HCT116 (cell line): ENCODE results near the gene GNGT1. TPM values are rescaled to one million over a fixed set of nuclear protein-coding genes. Genes with fewer than 3 reads are reported as not detected.

Experiments
- ATAC-seq: fragments of 200-7000 bp; cut with Tn5 transposase; 2 replicates; pipeline ENCODE4 v1.9.1; 2020; ENCODE audit warnings: mild to moderate bottlenecking, moderate library complexity
- BruUV-seq: library from RNA; stranded (reverse); fragments of 400-500 nt; replicated peaks from 2 replicates; lab custom pipeline; 2021; lab: Mats Ljungman, UMichigan
- CTCF ChIA-PET: fragments of 300-600 bp; sonication (Branson Sonifier 250); formaldehyde crosslinking; loops from one replicate; lab custom pipeline; 2021; ENCODE audit warnings: antibody characterized with exemption; lab: Charles Lee
- POLR2A ChIA-PET: fragments of 300-600, 350-600 bp; sonication (Branson Sonifier 250); formaldehyde crosslinking; loops from one replicate; lab custom pipeline; 2021; ENCODE audit warnings: antibody characterized with exemption; lab: Charles Lee
- RAD21 ChIA-PET, 2 experiments: fragments of 300-600 bp; sonication (Branson Sonifier 250); formaldehyde crosslinking; loops; one replicate each; lab custom pipeline; 2023; ENCODE audit warnings: low total read pairs in 2 of 2; ENCODE audit not compliant: uncharacterized antibody in 2 of 2, unreplicated experiment in 2 of 2, low non-redundant PET in 1 of 2; lab: Charles Lee
- DNase-seq: peaks from one replicate; pipeline ENCODE4 v3.0.0-alpha.2; 2010; ENCODE audit warnings: low read depth, low spot score
- H2AFZ ChIP-seq: fragments of 200-600 bp; shearing (Covaris generic), sonication (generic); 2 replicates; pipeline ENCODE4 v1.6.1; 2017; ENCODE audit warnings: low read depth, mixed run types, mixed read lengths, antibody characterized with exemption, low read length; ENCODE audit not compliant: poor library complexity, severe bottlenecking
- H3K27ac ChIP-seq: 2 replicates; pipeline ENCODE4 v1.5.1; 2012; ENCODE audit warnings: low read depth, low read length
- H3K27me3 ChIP-seq: fragments of 200-600 bp; sonication (generic); 2 replicates; pipeline ENCODE4 v1.6.1; 2016; ENCODE audit warnings: mixed run types, low read length, mixed read lengths; ENCODE audit not compliant: insufficient read depth
- H3K36me3 ChIP-seq, 2 experiments: fragments of 200-500 bp in 1 of 2; fragments of 200-600 bp in 1 of 2; sonication (Bioruptor generic) in 1 of 2; sonication (generic) in 1 of 2; 2 replicates each; pipeline versions ENCODE4 v1.5.1 to v1.6.1; 2014 to 2016; ENCODE audit warnings: low read length in 2 of 2, inconsistent platforms in 1 of 2, mixed read lengths in 1 of 2, mixed run types in 1 of 2; ENCODE audit not compliant: insufficient read depth in 2 of 2, control insufficient read depth in 1 of 2
- H3K4me1 ChIP-seq, 2 experiments: fragments of 200-600 bp in 1 of 2; sonication (generic) in 1 of 2; 2 replicates each; pipeline versions ENCODE4 v1.5.1 to v1.6.1; 2012 to 2017; ENCODE audit warnings: low read length in 2 of 2, inconsistent platforms in 1 of 2, mild to moderate bottlenecking in 1 of 2, mixed read lengths in 1 of 2, mixed run types in 1 of 2, moderate library complexity in 1 of 2; ENCODE audit not compliant: insufficient read depth in 2 of 2, control insufficient read depth in 1 of 2
- H3K4me2 ChIP-seq: fragments of 200-600 bp; sonication (generic); 2 replicates; pipeline ENCODE4 v1.6.1; 2017; ENCODE audit warnings: mixed run types, low read length, mixed read lengths
- H3K4me3 ChIP-seq, 2 experiments: fragments of 200-600 bp in 1 of 2; sonication (generic) in 1 of 2; replicated peaks in 1 of 2; 2 replicates each; pipeline ENCODE4 v1.5.1; 2011 to 2016; ENCODE audit warnings: low read length in 2 of 2, control low read depth in 1 of 2, low read depth in 1 of 2, mild to moderate bottlenecking in 1 of 2, mixed read lengths in 1 of 2, mixed run types in 1 of 2
- H3K79me2 ChIP-seq: fragments of 200-600 bp; sonication (generic); 2 replicates; pipeline ENCODE4 v1.6.1; 2017; ENCODE audit warnings: mild to moderate bottlenecking, mixed run types, low read length, moderate library complexity, mixed read lengths; ENCODE audit not compliant: insufficient read depth
- H3K9ac ChIP-seq: fragments of 200-600 bp; sonication (generic); 2 replicates; pipeline ENCODE4 v1.6.1; 2016; ENCODE audit warnings: low read length, mixed read lengths
- H3K9me2 ChIP-seq: fragments of 200-600 bp; sonication (generic), shearing (Covaris generic); 2 replicates; pipeline ENCODE4 v1.6.1; 2017; ENCODE audit warnings: mixed run types, mild to moderate bottlenecking, moderate library complexity; ENCODE audit not compliant: insufficient read depth
- H3K9me3 ChIP-seq, 2 experiments: fragments of 200-500 bp in 1 of 2; fragments of 200-600 bp in 1 of 2; sonication (Bioruptor generic) in 1 of 2; sonication (generic) in 1 of 2; 2 replicates each; pipeline ENCODE4 v1.6.1; 2014 to 2017; ENCODE audit warnings: low read length in 2 of 2, mixed read lengths in 2 of 2, inconsistent platforms in 1 of 2, low read depth in 1 of 2, mild to moderate bottlenecking in 1 of 2, mixed run types in 1 of 2, moderate library complexity in 1 of 2; ENCODE audit not compliant: control insufficient read depth in 1 of 2, insufficient read depth in 1 of 2
- H4K20me1 ChIP-seq: fragments of 200-600 bp; sonication (generic), shearing (Covaris generic); 2 replicates; pipeline ENCODE4 v1.6.1; 2017; ENCODE audit warnings: mixed run types, mild to moderate bottlenecking, moderate library complexity; ENCODE audit not compliant: insufficient read depth
- CBX3 ChIP-seq: IDR thresholded peaks from 2 replicates; pipeline ENCODE4 v1.6.1; 2012; ENCODE audit warnings: low read depth
- CEBPB ChIP-seq: IDR thresholded peaks from 2 replicates; pipeline ENCODE4 v1.6.1; 2012; ENCODE audit warnings: low read depth
- EGR1 ChIP-seq: IDR thresholded peaks from 2 replicates; pipeline ENCODE4 v1.6.1; 2012; ENCODE audit warnings: low read depth
- ELF1 ChIP-seq: IDR thresholded peaks from 2 replicates; pipeline ENCODE4 v1.6.1; 2012; ENCODE audit warnings: low read depth, borderline replicate concordance
- EZH2 ChIP-seq: fragments of 200-600 bp; sonication (generic); IDR thresholded peaks from 2 replicates; pipeline ENCODE4 v1.6.1; 2017; ENCODE audit warnings: antibody characterized with exemption, mixed run types
- EZH2phosphoT487 ChIP-seq: fragments of 200-600 bp; IDR thresholded peaks from 2 replicates; pipeline ENCODE4 v1.6.1; 2018; ENCODE audit warnings: antibody characterized with exemption, borderline replicate concordance
- JUND ChIP-seq: IDR thresholded peaks from 2 replicates; pipeline ENCODE4 v1.6.1; 2012
- POLR2A ChIP-seq: IDR thresholded peaks from 2 replicates; pipeline ENCODE4 v1.7.0; 2011; ENCODE audit warnings: borderline replicate concordance; ENCODE audit not compliant: insufficient read depth, insufficient read length; ENCODE audit errors: extremely low read depth
- RAD21 ChIP-seq: IDR thresholded peaks from 2 replicates; pipeline ENCODE4 v1.6.1; 2012; ENCODE audit warnings: low read depth, mild to moderate bottlenecking
- SP1 ChIP-seq: IDR thresholded peaks from 2 replicates; pipeline ENCODE4 v1.6.1; 2012; ENCODE audit warnings: low read depth
- TCF7L2 ChIP-seq: IDR thresholded peaks from 2 replicates; pipeline ENCODE4 v1.7.0; 2011; ENCODE audit warnings: borderline replicate concordance, inconsistent platforms; ENCODE audit not compliant: insufficient read depth, insufficient read length; ENCODE audit errors: extremely low read depth
- intact Hi-C: fragments of 100-400 bp; cut with micrococcal nuclease; formaldehyde crosslinking; loops from 2 replicates; pipeline ENCODE4 v1.10.0; 2022
- total RNA-seq: library from RNA; stranded (reverse); gene quantifications from one replicate; pipeline ENCODE4 v1.2.1, GENCODE V29; 2021; ENCODE audit not compliant: unreplicated experiment
- TF ChIP-seq, protein P1 (sequence below): IDR thresholded peaks from 2 replicates; pipeline ENCODE4 v1.6.1; 2011; ENCODE audit warnings: mild to moderate bottlenecking, low read length, moderate library complexity; ENCODE audit not compliant: insufficient replicate concordance; ENCODE audit errors: extremely low read depth
- TF ChIP-seq, protein P2 (sequence below), 3 experiments: fragments of 200-600 bp in 1 of 3; sonication (generic) in 1 of 3; IDR thresholded peaks in 2 of 3; conservative IDR thresholded peaks in 1 of 3; 2 replicates each; pipeline ENCODE4 v1.5.1; 2012 to 2017; ENCODE audit warnings: low read depth in 2 of 3, low read length in 2 of 3, antibody characterized with exemption in 1 of 3, borderline replicate concordance in 1 of 3, control low read depth in 1 of 3, mild to moderate bottlenecking in 1 of 3, mixed read lengths in 1 of 3, mixed run types in 1 of 3, moderate library complexity in 1 of 3; ENCODE audit not compliant: insufficient read depth in 1 of 3

Gene GNGT1
- total RNA-seq, 1 experiment from 2014 or later: 0.91 TPM

DNA sequence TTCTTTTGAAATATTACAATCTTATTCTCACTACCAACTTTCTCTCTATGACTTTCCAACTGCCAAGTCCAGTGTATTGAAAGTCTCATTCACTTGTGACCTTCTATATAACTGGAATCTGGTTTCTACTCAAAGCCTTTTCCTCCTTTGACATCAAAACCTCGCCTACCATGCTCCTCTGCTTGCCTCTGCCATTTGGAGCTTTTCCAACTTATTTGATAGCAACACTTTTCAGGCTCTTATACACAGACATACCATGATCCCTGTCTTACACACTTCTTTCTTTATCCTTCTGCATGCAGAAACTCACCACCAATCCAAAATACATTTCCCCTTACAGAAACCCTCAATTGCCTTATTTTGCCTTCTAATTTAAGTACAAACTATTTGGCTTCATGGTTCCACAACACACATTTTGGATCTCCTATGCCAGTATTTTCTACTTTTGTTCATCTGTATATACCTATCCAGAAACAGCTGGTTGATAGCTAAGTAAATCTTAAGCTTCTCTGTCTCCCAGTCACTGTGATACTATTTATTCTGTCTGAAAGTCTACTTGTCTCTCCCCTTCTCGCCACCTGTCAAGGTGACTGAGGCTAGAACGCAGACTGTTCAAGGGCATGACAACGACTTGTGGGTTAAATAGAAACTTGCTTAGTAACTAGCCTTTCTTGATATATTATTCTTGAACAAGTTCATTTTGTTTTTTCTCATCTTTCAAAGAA lies 37.6 kb downstream of the GNGT1 start:
- H3K4me1 ChIP-seq: no peaks in the 10 kb centered on the region
- H3K79me2 ChIP-seq: no peaks in the 10 kb centered on the region
- no peak for ATAC-seq
- H2AFZ ChIP-seq: no peak overlapping the region
- TF ChIP-seq EGR1 (no peak), RAD21 (no peak), EZH2phosphoT487 (no peak), POLR2A (no peak), JUND (no peak)
- TF ChIP-seq, protein P1, sequence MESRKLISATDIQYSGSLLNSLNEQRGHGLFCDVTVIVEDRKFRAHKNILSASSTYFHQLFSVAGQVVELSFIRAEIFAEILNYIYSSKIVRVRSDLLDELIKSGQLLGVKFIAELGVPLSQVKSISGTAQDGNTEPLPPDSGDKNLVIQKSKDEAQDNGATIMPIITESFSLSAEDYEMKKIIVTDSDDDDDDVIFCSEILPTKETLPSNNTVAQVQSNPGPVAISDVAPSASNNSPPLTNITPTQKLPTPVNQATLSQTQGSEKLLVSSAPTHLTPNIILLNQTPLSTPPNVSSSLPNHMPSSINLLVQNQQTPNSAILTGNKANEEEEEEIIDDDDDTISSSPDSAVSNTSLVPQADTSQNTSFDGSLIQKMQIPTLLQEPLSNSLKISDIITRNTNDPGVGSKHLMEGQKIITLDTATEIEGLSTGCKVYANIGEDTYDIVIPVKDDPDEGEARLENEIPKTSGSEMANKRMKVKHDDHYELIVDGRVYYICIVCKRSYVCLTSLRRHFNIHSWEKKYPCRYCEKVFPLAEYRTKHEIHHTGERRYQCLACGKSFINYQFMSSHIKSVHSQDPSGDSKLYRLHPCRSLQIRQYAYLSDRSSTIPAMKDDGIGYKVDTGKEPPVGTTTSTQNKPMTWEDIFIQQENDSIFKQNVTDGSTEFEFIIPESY: no peak
- H3K4me3 ChIP-seq: no peak overlapping the region
- no peaks in the 10 kb centered on the region for H3K9me2 ChIP-seq
- POLR2A ChIA-PET: no interaction called here
- intact Hi-C loops: no loop called here
- RAD21 ChIA-PET: no interaction called here
- BruUV-seq: no TSS peak
- no peaks in the 10 kb centered on the region for H4K20me1 ChIP-seq
- no peak overlapping the region for H3K4me2 ChIP-seq
- DNase-seq: no peak
- H3K27ac ChIP-seq: no peak overlapping the region
- no peak overlapping the region for H3K9ac ChIP-seq
- H3K27me3 ChIP-seq: no peaks in the 10 kb centered on the region
- H3K36me3 ChIP-seq: no peaks in the 10 kb centered on the region
- no peaks in the 10 kb centered on the region for H3K9me3 ChIP-seq
- CTCF ChIA-PET: no interaction called here

DNA sequence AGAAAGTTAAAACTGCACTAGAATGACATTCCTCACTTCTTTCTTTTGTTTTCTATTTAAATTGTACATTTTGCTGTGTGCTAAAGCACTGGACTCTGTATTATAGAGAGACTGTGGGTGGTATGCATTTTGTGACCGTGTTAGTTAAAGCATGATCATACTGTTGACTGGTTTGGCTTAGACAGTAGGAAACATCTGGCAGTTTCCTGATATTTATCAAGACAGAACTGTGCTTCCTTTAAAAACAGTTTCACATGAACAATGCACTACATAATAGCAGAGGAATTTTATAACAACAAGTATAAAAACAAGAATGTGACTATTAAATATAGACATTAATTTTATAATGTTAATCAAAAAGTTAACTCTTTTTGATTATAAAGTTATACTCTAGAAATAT lies 38.3 kb downstream of the GNGT1 start:
- Histone ChIP-seq H4K20me1 (no peaks in the 10 kb centered on the region), H3K9me2 (no peaks in the 10 kb centered on the region), H3K4me2 (no peak overlapping the region), H2AFZ (no peak overlapping the region), H3K36me3 (no peaks in the 10 kb centered on the region), H3K27ac (no peak overlapping the region), H3K4me1 (no peaks in the 10 kb centered on the region), H3K79me2 (no peaks in the 10 kb centered on the region), H3K9me3 (no peaks in the 10 kb centered on the region), H3K4me3 (no peak overlapping the region), H3K27me3 (no peaks in the 10 kb centered on the region), H3K9ac (no peak overlapping the region)
- DNase-seq: no peak
- no peak for ATAC-seq
- ChIA-PET RAD21 (no interaction called here), CTCF (no interaction called here), POLR2A (no interaction called here)
- BruUV-seq: no TSS peak
- intact Hi-C loops: no loop called here
- TF ChIP-seq SP1 (no peak), EZH2 (no peak), POLR2A (no peak), RAD21 (no peak), CBX3 (no peak), TCF7L2 (no peak), EGR1 (no peak), ELF1 (no peak), CEBPB (no peak)
- TF ChIP-seq, protein P1: no peak
- TF ChIP-seq, protein P2, sequence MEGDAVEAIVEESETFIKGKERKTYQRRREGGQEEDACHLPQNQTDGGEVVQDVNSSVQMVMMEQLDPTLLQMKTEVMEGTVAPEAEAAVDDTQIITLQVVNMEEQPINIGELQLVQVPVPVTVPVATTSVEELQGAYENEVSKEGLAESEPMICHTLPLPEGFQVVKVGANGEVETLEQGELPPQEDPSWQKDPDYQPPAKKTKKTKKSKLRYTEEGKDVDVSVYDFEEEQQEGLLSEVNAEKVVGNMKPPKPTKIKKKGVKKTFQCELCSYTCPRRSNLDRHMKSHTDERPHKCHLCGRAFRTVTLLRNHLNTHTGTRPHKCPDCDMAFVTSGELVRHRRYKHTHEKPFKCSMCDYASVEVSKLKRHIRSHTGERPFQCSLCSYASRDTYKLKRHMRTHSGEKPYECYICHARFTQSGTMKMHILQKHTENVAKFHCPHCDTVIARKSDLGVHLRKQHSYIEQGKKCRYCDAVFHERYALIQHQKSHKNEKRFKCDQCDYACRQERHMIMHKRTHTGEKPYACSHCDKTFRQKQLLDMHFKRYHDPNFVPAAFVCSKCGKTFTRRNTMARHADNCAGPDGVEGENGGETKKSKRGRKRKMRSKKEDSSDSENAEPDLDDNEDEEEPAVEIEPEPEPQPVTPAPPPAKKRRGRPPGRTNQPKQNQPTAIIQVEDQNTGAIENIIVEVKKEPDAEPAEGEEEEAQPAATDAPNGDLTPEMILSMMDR (IDR thresholded peaks at IDR 0.05 in 2 of 3, conservative IDR thresholded peaks at IDR 0.05 in 1 of 3; ENCODE audit: borderline replicate concordance in 1 of 3, insufficient read depth in 1 of 3, low read depth in 2 of 3, low read length in 2 of 3): no peak
